A549 (cell line): ENCODE data around the gene MUC5B.
"Not testable (repeated sequence)": the region's sequence is repeated elsewhere in the genome, so short reads cannot be mapped to it uniquely, and the experiment has no call there.

Experiments
- BCL3 ChIP-seq: fragments of >200 bp; sonication (Bioruptor Twin); formaldehyde crosslinking; IDR thresholded peaks from 3 replicates; pipeline ENCODE4 v1.6.1; 2016
- CEBPB ChIP-seq, 2 experiments: fragments of >200 bp in 1 of 2; sonication (Bioruptor Twin) in 1 of 2; formaldehyde crosslinking in 1 of 2; IDR thresholded peaks; 2 replicates each; pipeline ENCODE4 v1.6.1; 2012 to 2016
- CTCF ChIP-seq: fragments of >200 bp; sonication (Bioruptor Twin); formaldehyde crosslinking; IDR thresholded peaks from 3 replicates; pipeline ENCODE4 v1.5.1; 2016
- ELK1 ChIP-seq: fragments of 150-350 bp; IDR thresholded peaks from 2 replicates; pipeline ENCODE4 v1.6.1; 2014; ENCODE audit warnings: low read depth, mild to moderate bottlenecking, low read length
- HOXA7 ChIP-seq: fragments of 250-450 bp; sonication (Bioruptor Pico); IDR thresholded peaks from 2 replicates; pipeline ENCODE4 v1.5.0; 2020; ENCODE audit warnings: mild to moderate bottlenecking, moderate library complexity
- MAFK ChIP-seq: fragments of 450-650 bp; IDR thresholded peaks from 2 replicates; pipeline ENCODE4 v1.6.1; 2014; ENCODE audit not compliant: partially characterized antibody
- POLR2A ChIP-seq: IDR thresholded peaks from 2 replicates; pipeline ENCODE4 v1.6.1; 2012; ENCODE audit warnings: mild to moderate bottlenecking, low read length
- RCOR1 ChIP-seq: fragments of 150-350 bp; IDR thresholded peaks from 2 replicates; pipeline ENCODE4 v1.6.1; 2014; ENCODE audit warnings: antibody characterized with exemption, low read length, low read depth
- REST ChIP-seq: fragments of 200-600 bp; sonication (generic); IDR thresholded peaks from 2 replicates; pipeline ENCODE4 v1.6.1; 2016; ENCODE audit warnings: antibody characterized with exemption, mild to moderate bottlenecking, moderate library complexity
- SREBF2 ChIP-seq: fragments of 450-650 bp; IDR thresholded peaks from 2 replicates; pipeline ENCODE4 v1.6.1; 2014; ENCODE audit warnings: mild to moderate bottlenecking, moderate library complexity
- TP53 ChIP-seq: fragments of 250-450 bp; sonication (Bioruptor Pico); IDR thresholded peaks from 2 replicates; pipeline ENCODE4 v1.5.0; 2021; ENCODE audit warnings: mild to moderate bottlenecking, moderate library complexity
- ZNF302 ChIP-seq: fragments of 250-450 bp; sonication (Bioruptor Pico); IDR thresholded peaks from 2 replicates; pipeline ENCODE4 v1.9.0; 2021; ENCODE audit warnings: inconsistent platforms, mild to moderate bottlenecking, moderate library complexity

GRCh38 chr11:1242751-1243150, 19.9 kb downstream of the MUC5B start:
- TF ChIP-seq ELK1; CTCF; BCL3; REST; TP53 (CRISPR knock-in tag); HOXA7 (CRISPR knock-in tag); SREBF2; MAFK; CEBPB (IDR thresholded peaks at IDR 0.05); POLR2A; ZNF302 (CRISPR knock-in tag); RCOR1: not testable (repeated sequence)
